Measurements from ENCODE around the gene CACNA1H. TPM values are rescaled to one million over a fixed set of nuclear protein-coding genes. Genes with fewer than 3 reads are reported as not detected.

CACNA1H gene
- total and polyA plus RNA-seq, 2 of the 8 experiments (the other 6 are each of a cell fraction or from before 2014, with no cell fraction given), result 14.0 to 28.7 TPM

DNA sequence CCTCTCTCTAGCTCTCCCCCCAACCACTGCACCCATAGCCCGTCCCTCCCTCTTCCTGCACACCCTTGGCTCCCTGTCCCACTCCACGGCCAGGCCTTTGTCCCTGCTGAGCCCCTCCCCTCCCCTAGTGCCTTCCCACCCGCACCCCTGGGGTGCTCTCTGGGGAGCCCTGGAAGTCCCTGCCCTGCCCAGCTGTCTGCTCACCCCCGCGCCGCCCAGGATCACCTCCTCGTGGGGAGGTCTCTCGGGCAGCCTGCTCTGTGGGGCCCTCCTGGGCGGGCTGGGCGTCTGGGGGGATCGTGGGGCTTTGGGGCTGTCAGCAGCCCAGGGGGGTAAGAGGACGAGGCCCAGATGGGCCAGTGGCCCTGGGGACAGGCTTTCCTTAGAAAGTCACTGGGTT lies 18.1 kb downstream of the CACNA1H start:
- Histone ChIP-seq H2AFZ (ENCODE audit: low read length) (no peak overlapping the region), H4K20me1 (replicated peaks in 1 of 2; ENCODE audit: control insufficient read depth in 1 of 2, insufficient read depth in 2 of 2, low read length in 2 of 2) (peaks cover 8 to 34% of the 10 kb centered on the region in 2 experiments), H3K14ac (ENCODE audit: insufficient read length) (no peak overlapping the region), H3K27me3 (replicated peaks in 1 of 4; ENCODE audit: control insufficient read depth in 3 of 4, extremely low read depth in 1 of 4, insufficient read depth in 3 of 4, low read length in 3 of 4) (no peaks in the 10 kb centered on the region), H3K27ac (ENCODE audit: low read depth, low read length) (no peak overlapping the region), H3K4ac (replicated peaks; ENCODE audit: insufficient read length, low read depth, low read length) (no peak overlapping the region), H3K79me1 (ENCODE audit: low read depth, low read length) (peaks cover 12% of the 10 kb centered on the region), H2BK20ac (ENCODE audit: low read length) (no peak overlapping the region), H3K9ac (replicated peaks in 1 of 4; ENCODE audit: extremely low read depth in 1 of 4, low read depth in 3 of 4, low read length in 3 of 4) (no peak overlapping the region), H3K23me2 (ENCODE audit: low read depth, low read length) (no peaks in the 10 kb centered on the region), H3K36me3 (ENCODE audit: control insufficient read depth in 2 of 4, insufficient read depth in 4 of 4, low read length in 3 of 4) (no peaks in the 10 kb centered on the region), H4K8ac (ENCODE audit: extremely low read depth, insufficient read depth, low read length) (peak overlapping the region; percentile 57; the same call in 1 of the 2 replicates), H2AK5ac (ENCODE audit: low read depth, low read length) (no peak overlapping the region), H4K91ac (replicated peaks; ENCODE audit: insufficient read length, low read length) (no peak overlapping the region), H3K4me2 (ENCODE audit: insufficient read depth in 1 of 2, low read depth in 2 of 2, low read length in 2 of 2) (no peak overlapping the region), H3K56ac (replicated peaks; ENCODE audit: insufficient read length, low read depth, low read length) (no peak overlapping the region), H2BK15ac (ENCODE audit: low read length) (no peak overlapping the region), H2BK120ac (replicated peaks; ENCODE audit: low read depth, low read length) (no peak overlapping the region), H4K5ac (ENCODE audit: insufficient read length, low read depth, low read length) (no peak overlapping the region), H3K18ac (ENCODE audit: extremely low read depth, low read length) (peak overlapping the region; percentile 2; the same call in 1 of the 2 replicates), H3K4me1 (replicated peaks in 1 of 4; ENCODE audit: control insufficient read depth in 3 of 4, insufficient read depth in 4 of 4, low read length in 3 of 4) (peaks cover 0 to 4% (median under 1%) of the 10 kb centered on the region in 4 experiments; a peak in 1 of 7 replicates), H3K4me3 (ENCODE audit: extremely low read depth in 1 of 4, insufficient read depth in 2 of 4, low read depth in 3 of 4, low read length in 4 of 4) (no peak overlapping the region), H2BK12ac (ENCODE audit: low read depth, low read length) (no peak overlapping the region), H3K79me2 (ENCODE audit: control insufficient read depth in 1 of 2, insufficient read depth in 2 of 2, low read length in 2 of 2) (peaks cover 0 to 8% of the 10 kb centered on the region in 2 experiments; a peak in 1 of 4 replicates), H3K9me3 (ENCODE audit: insufficient read depth in 2 of 2, low read depth in 1 of 2, low read length in 1 of 2) (no peaks in the 10 kb centered on the region), H2BK5ac (ENCODE audit: low read depth, low read length) (no peak overlapping the region), H3K23ac (ENCODE audit: insufficient read length) (no peak overlapping the region)
- ChIA-PET POLR2A (ENCODE audit: partially characterized antibody) (interaction anchor here (0.8 to 1.1 kb wide), 3 partner anchors 9 to 11 kb away, joined by 3 to 4 read pairs (median 4); no protein-coding TSS in a partner anchor), CTCF (ENCODE audit: partially characterized antibody) (interaction anchor here (0.7 to 1.9 kb wide), 5 partner anchors 11 to 53 kb away, joined by 3 to 6 read pairs (median 4); no protein-coding TSS in a partner anchor)
- TF ChIP-seq POLR2A (IDR thresholded peaks at IDR 0.05; ENCODE audit: control extremely low read depth in 1 of 2, low read depth in 2 of 2, low read length in 2 of 2), result no peak
- TF ChIP-seq NANOG (IDR thresholded peaks at IDR 0.05; ENCODE audit: insufficient read depth, low read depth, low read length, poor library complexity, severe bottlenecking), result no peak
- TF ChIP-seq RNF2 (IDR thresholded peaks at IDR 0.05; ENCODE audit: borderline replicate concordance, low read depth, low read length, missing control alignments, poor library complexity, severe bottlenecking), result no peak
- no peak for TF ChIP-seq HDAC6 (IDR thresholded peaks at IDR 0.05; ENCODE audit: low read depth, low read length)
- no peak for TF ChIP-seq KDM1A (IDR thresholded peaks at IDR 0.05; ENCODE audit: borderline replicate concordance, low read length)
- no peak for TF ChIP-seq SP2 (IDR thresholded peaks at IDR 0.05; ENCODE audit: low read length)
- TF ChIP-seq, protein P1, sequence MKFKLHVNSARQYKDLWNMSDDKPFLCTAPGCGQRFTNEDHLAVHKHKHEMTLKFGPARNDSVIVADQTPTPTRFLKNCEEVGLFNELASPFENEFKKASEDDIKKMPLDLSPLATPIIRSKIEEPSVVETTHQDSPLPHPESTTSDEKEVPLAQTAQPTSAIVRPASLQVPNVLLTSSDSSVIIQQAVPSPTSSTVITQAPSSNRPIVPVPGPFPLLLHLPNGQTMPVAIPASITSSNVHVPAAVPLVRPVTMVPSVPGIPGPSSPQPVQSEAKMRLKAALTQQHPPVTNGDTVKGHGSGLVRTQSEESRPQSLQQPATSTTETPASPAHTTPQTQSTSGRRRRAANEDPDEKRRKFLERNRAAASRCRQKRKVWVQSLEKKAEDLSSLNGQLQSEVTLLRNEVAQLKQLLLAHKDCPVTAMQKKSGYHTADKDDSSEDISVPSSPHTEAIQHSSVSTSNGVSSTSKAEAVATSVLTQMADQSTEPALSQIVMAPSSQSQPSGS (IDR thresholded peaks at IDR 0.05; ENCODE audit: low read length), result no peak
- TF ChIP-seq, protein P2, sequence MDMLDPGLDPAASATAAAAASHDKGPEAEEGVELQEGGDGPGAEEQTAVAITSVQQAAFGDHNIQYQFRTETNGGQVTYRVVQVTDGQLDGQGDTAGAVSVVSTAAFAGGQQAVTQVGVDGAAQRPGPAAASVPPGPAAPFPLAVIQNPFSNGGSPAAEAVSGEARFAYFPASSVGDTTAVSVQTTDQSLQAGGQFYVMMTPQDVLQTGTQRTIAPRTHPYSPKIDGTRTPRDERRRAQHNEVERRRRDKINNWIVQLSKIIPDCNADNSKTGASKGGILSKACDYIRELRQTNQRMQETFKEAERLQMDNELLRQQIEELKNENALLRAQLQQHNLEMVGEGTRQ (IDR thresholded peaks at IDR 0.05; ENCODE audit: low read length), result no peak
- TF ChIP-seq MAFK (IDR thresholded peaks at IDR 0.05; ENCODE audit: low read depth, low read length), result no peak
- DNase-seq (ENCODE audit: low read depth in 1 of 2, low spot score in 2 of 2) (no peak), FAIRE-seq (no peak)
- WGBS, 2 experiments (ENCODE audit: extremely low coverage in 1 of 2, insufficient coverage in 1 of 2, insufficient read length in 1 of 2, insufficient replicate concordance in 2 of 2, low coverage in 1 of 2, low lambda C conversion rate in 2 of 2, missing lambda C conversion rate in 1 of 2), result 91% methylated on average over 4 of the region's 12 CpGs; no CpG with 5 or more reads in 1 of the 2 experiments
